Measurements from ENCODE around the gene CRY2.
A peak's percentile ranks its signal among the peaks of the same experiment; 100 is the strongest.

Gene CRY2

GRCh38 chr11:45885921-45886721 is 38.8 kb downstream of the CRY2 start:
- Histone ChIP-seq H3K27ac (ENCODE audit: low read length) (no peak overlapping the region), H3K9ac (ENCODE audit: low read depth, low read length) (peak overlapping the region; percentile 20; the same call in 1 of the 2 replicates), H3K27me3 (ENCODE audit: insufficient read depth, low read length) (peaks cover 11% of the 10 kb centered on the region), H3K4me1 (ENCODE audit: insufficient read depth, low read length) (no peaks in the 10 kb centered on the region; the same call in 1 of the 2 replicates), H3K36me3 (ENCODE audit: insufficient read depth, low read depth, low read length) (peaks cover 8% of the 10 kb centered on the region; the same call in 1 of the 2 replicates), H3K4me3 (ENCODE audit: low read length) (peak overlapping the region; percentile 70), H3K9me3 (ENCODE audit: insufficient read depth, low read depth, low read length) (no peaks in the 10 kb centered on the region)

GRCh38 chr11:45886816-45887520 is 39.7 kb downstream of the CRY2 start:
- H3K36me3 ChIP-seq (ENCODE audit: insufficient read depth, low read depth, low read length): peaks cover under 1% of the 10 kb centered on the region; the same call in 1 of the 2 replicates
- H3K4me1 ChIP-seq (ENCODE audit: insufficient read depth, low read length): no peaks in the 10 kb centered on the region; the same call in 1 of the 2 replicates
- peak overlapping the region; percentile 70; the same call in 1 of the 2 replicates for H3K4me3 ChIP-seq (ENCODE audit: low read length)
- H3K27me3 ChIP-seq (ENCODE audit: insufficient read depth, low read length): peaks cover 11% of the 10 kb centered on the region
- H3K9ac ChIP-seq (ENCODE audit: low read depth, low read length): no peak overlapping the region; the same call in 1 of the 2 replicates
- H3K9me3 ChIP-seq (ENCODE audit: insufficient read depth, low read depth, low read length): no peaks in the 10 kb centered on the region
- no peak overlapping the region for H3K27ac ChIP-seq (ENCODE audit: low read length)

- no peak overlapping the region for H3K4me3 ChIP-seq (ENCODE audit: low read length)
- H3K9me3 ChIP-seq (ENCODE audit: insufficient read depth, low read depth, low read length): no peaks in the 10 kb centered on the region
- H3K27ac ChIP-seq (ENCODE audit: low read length): no peak overlapping the region
- H3K36me3 ChIP-seq (ENCODE audit: insufficient read depth, low read depth, low read length): no peaks in the 10 kb centered on the region
- no peak overlapping the region for H3K9ac ChIP-seq (ENCODE audit: low read depth, low read length)
- no peaks in the 10 kb centered on the region; the same call in 1 of the 2 replicates for H3K4me1 ChIP-seq (ENCODE audit: insufficient read depth, low read length)
- peaks cover 11% of the 10 kb centered on the region for H3K27me3 ChIP-seq (ENCODE audit: insufficient read depth, low read length)
Observed at GRCh38 chr11:45887587-45887986, 40.3 kb downstream of the CRY2 start.

- no peak overlapping the region for H3K27ac ChIP-seq (ENCODE audit: low read length)
- H3K4me3 ChIP-seq (ENCODE audit: low read length): no peak overlapping the region
- H3K9ac ChIP-seq (ENCODE audit: low read depth, low read length): no peak overlapping the region
- H3K27me3 ChIP-seq (ENCODE audit: insufficient read depth, low read length): peaks cover 11% of the 10 kb centered on the region
- H3K36me3 ChIP-seq (ENCODE audit: insufficient read depth, low read depth, low read length): no peaks in the 10 kb centered on the region
- H3K9me3 ChIP-seq (ENCODE audit: insufficient read depth, low read depth, low read length): no peaks in the 10 kb centered on the region
- H3K4me1 ChIP-seq (ENCODE audit: insufficient read depth, low read length): peaks cover 2% of the 10 kb centered on the region; the same call in 1 of the 2 replicates
Observed at GRCh38 chr11:45889555-45889954, 42.3 kb downstream of the CRY2 start.

- peaks cover 2% of the 10 kb centered on the region; the same call in 1 of the 2 replicates for H3K4me1 ChIP-seq (ENCODE audit: insufficient read depth, low read length)
Observed at GRCh38 chr11:45889966-45890365, 42.7 kb downstream of the CRY2 start.

GRCh38 chr11:45890886-45891550 is 43.7 kb downstream of the CRY2 start:
- Histone ChIP-seq H3K4me1 (ENCODE audit: insufficient read depth, low read length) (peaks cover 4% of the 10 kb centered on the region; the same call in 1 of the 2 replicates), H3K27me3 (ENCODE audit: insufficient read depth, low read length) (peaks cover 10% of the 10 kb centered on the region), H3K9me3 (ENCODE audit: insufficient read depth, low read depth, low read length) (no peaks in the 10 kb centered on the region), H3K4me3 (ENCODE audit: low read length) (no peak overlapping the region), H3K9ac (ENCODE audit: low read depth, low read length) (no peak overlapping the region), H3K36me3 (ENCODE audit: insufficient read depth, low read depth, low read length) (no peaks in the 10 kb centered on the region), H3K27ac (ENCODE audit: low read length) (no peak overlapping the region)

More at GRCh38 chr11:45889966-45890365, 42.7 kb downstream of the CRY2 start:
- H3K9ac ChIP-seq (ENCODE audit: low read depth, low read length): no peak overlapping the region
- H3K9me3 ChIP-seq (ENCODE audit: insufficient read depth, low read depth, low read length): no peaks in the 10 kb centered on the region
- peaks cover 11% of the 10 kb centered on the region for H3K27me3 ChIP-seq (ENCODE audit: insufficient read depth, low read length)
- H3K4me3 ChIP-seq (ENCODE audit: low read length): no peak overlapping the region
- no peak overlapping the region for H3K27ac ChIP-seq (ENCODE audit: low read length)
- no peaks in the 10 kb centered on the region for H3K36me3 ChIP-seq (ENCODE audit: insufficient read depth, low read depth, low read length)

- Histone ChIP-seq H3K27ac (ENCODE audit: low read length) (no peak overlapping the region), H3K4me3 (ENCODE audit: low read length) (no peak overlapping the region), H3K9ac (ENCODE audit: low read depth, low read length) (peak overlapping the region; percentile 12; the same call in 1 of the 2 replicates), H3K27me3 (ENCODE audit: insufficient read depth, low read length) (no peaks in the 10 kb centered on the region; the same call in 1 of the 2 replicates), H3K9me3 (ENCODE audit: insufficient read depth, low read depth, low read length) (no peaks in the 10 kb centered on the region), H3K36me3 (ENCODE audit: insufficient read depth, low read depth, low read length) (no peaks in the 10 kb centered on the region), H3K4me1 (ENCODE audit: insufficient read depth, low read length) (peaks cover 7% of the 10 kb centered on the region; the same call in 1 of the 2 replicates)
Observed at GRCh38 chr11:45892856-45893255, 45.6 kb downstream of the CRY2 start.

- H3K27me3 ChIP-seq (ENCODE audit: insufficient read depth, low read length): no peaks in the 10 kb centered on the region; the same call in 1 of the 2 replicates
- H3K4me1 ChIP-seq (ENCODE audit: insufficient read depth, low read length): peaks cover 9% of the 10 kb centered on the region; the same call in 1 of the 2 replicates
- no peaks in the 10 kb centered on the region for H3K36me3 ChIP-seq (ENCODE audit: insufficient read depth, low read depth, low read length)
- no peak overlapping the region for H3K9ac ChIP-seq (ENCODE audit: low read depth, low read length)
- no peak overlapping the region for H3K4me3 ChIP-seq (ENCODE audit: low read length)
- H3K27ac ChIP-seq (ENCODE audit: low read length): no peak overlapping the region
- H3K9me3 ChIP-seq (ENCODE audit: insufficient read depth, low read depth, low read length): no peaks in the 10 kb centered on the region
Observed at GRCh38 chr11:45894555-45895247, 47.4 kb downstream of the CRY2 start.

GRCh38 chr11:45895553-45896259 is 48.4 kb downstream of the CRY2 start:
- H3K27ac ChIP-seq (ENCODE audit: low read length): no peak overlapping the region
- no peak overlapping the region for H3K4me3 ChIP-seq (ENCODE audit: low read length)
- H3K27me3 ChIP-seq (ENCODE audit: insufficient read depth, low read length): peaks cover 4% of the 10 kb centered on the region
- H3K4me1 ChIP-seq (ENCODE audit: insufficient read depth, low read length): peaks cover 9% of the 10 kb centered on the region; the same call in 1 of the 2 replicates
- peak overlapping the region; percentile 30; the same call in 1 of the 2 replicates for H3K9ac ChIP-seq (ENCODE audit: low read depth, low read length)
- H3K36me3 ChIP-seq (ENCODE audit: insufficient read depth, low read depth, low read length): no peaks in the 10 kb centered on the region
- no peaks in the 10 kb centered on the region for H3K9me3 ChIP-seq (ENCODE audit: insufficient read depth, low read depth, low read length)

GRCh38 chr11:45896422-45896984 is 49.2 kb downstream of the CRY2 start:
- Histone ChIP-seq H3K4me3 (ENCODE audit: low read length) (no peak overlapping the region; the same call in 1 of the 2 replicates), H3K4me1 (ENCODE audit: insufficient read depth, low read length) (peaks cover 9% of the 10 kb centered on the region; the same call in 1 of the 2 replicates), H3K27me3 (ENCODE audit: insufficient read depth, low read length) (peaks cover 10% of the 10 kb centered on the region)

More at GRCh38 chr11:45896422-45896984, 49.2 kb downstream of the CRY2 start:
- Histone ChIP-seq H3K9me3 (ENCODE audit: insufficient read depth, low read depth, low read length) (no peaks in the 10 kb centered on the region), H3K9ac (ENCODE audit: low read depth, low read length) (no peak overlapping the region; the same call in 1 of the 2 replicates), H3K27ac (ENCODE audit: low read length) (no peak overlapping the region), H3K36me3 (ENCODE audit: insufficient read depth, low read depth, low read length) (no peaks in the 10 kb centered on the region)
